Measurements from ENCODE around the gene GABPB1. TPM values are rescaled to one million over a fixed set of nuclear protein-coding genes. Genes with fewer than 3 reads are reported as not detected.

GABPB1 gene
- total RNA-seq, 1 donor from 2014 or later: 80.7 TPM

DNA sequence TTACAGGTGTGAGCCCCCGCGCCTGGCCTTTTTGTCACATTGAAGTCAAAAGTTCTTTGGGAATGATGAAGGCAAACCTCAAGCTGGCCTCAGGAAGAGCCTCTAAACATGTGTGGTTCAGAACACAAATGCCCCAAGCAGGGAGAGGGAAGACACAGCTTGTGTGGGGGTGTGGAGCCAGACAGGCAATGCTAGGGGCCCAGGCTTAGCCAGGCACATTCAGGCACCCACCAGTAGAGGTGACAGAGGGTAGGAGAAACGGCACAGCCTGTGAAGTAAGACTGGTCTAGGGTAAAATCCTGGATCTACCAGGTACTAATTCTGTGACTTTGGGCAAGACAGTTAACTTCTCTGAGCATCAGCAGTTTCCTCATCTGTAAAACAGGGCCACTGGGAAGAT, 93.0 kb downstream of the GABPB1 start:
- no peak for DNase-seq (ENCODE audit: low spot score)
- intact Hi-C loops (cut with micrococcal nuclease): loop anchor here (1.0 to 5.0 kb wide), 10 partner anchors 13 to 1333 kb away; partner anchors contain the start of genes DTWD1 and FAM227B

GRCh38 chr15:50260969-50261496, 94.0 kb downstream of the GABPB1 start:
- Mint-ChIP-seq H3K27me3 (ENCODE audit: insufficient read depth) (no peaks in the 10 kb centered on the region), H3K9me3 (no peaks in the 10 kb centered on the region), H3K4me1 (ENCODE audit: low read depth) (peaks cover 79% of the 10 kb centered on the region), H3K27ac (peak overlapping the region; percentile 98), H3K36me3 (ENCODE audit: low read depth) (no peaks in the 10 kb centered on the region), H3K4me3 (peak overlapping the region; percentile 66)
- no peak for DNase-seq (ENCODE audit: low spot score)
- intact Hi-C loops (cut with micrococcal nuclease): loop anchor here (1.0 to 5.0 kb wide), 9 partner anchors 12 to 1332 kb away; partner anchors contain the start of genes DTWD1 and FAM227B

More for the DNA sequence above, 93.0 kb downstream of the GABPB1 start:
- Mint-ChIP-seq H3K4me3 (peak overlapping the region; percentile 53), H3K4me1 (ENCODE audit: low read depth) (peaks cover 70% of the 10 kb centered on the region), H3K27me3 (ENCODE audit: insufficient read depth) (no peaks in the 10 kb centered on the region), H3K27ac (peak overlapping the region; percentile 98), H3K9me3 (peaks cover 2% of the 10 kb centered on the region), H3K36me3 (ENCODE audit: low read depth) (no peaks in the 10 kb centered on the region)

GRCh38 chr15:50259276-50259675, 95.7 kb downstream of the GABPB1 start:
- intact Hi-C loops (cut with micrococcal nuclease): no loop called here
- peak overlapping the region; percentile 40 for H3K4me3 Mint-ChIP-seq
- no peak for DNase-seq (ENCODE audit: low spot score)
- H3K27ac Mint-ChIP-seq: peak overlapping the region; percentile 86
- no peaks in the 10 kb centered on the region for H3K36me3 Mint-ChIP-seq (ENCODE audit: low read depth)
- H3K9me3 Mint-ChIP-seq: no peaks in the 10 kb centered on the region
- no peaks in the 10 kb centered on the region for H3K27me3 Mint-ChIP-seq (ENCODE audit: insufficient read depth)
- H3K4me1 Mint-ChIP-seq (ENCODE audit: low read depth): peaks cover 77% of the 10 kb centered on the region

GRCh38 chr15:50257924-50258323, 97.1 kb downstream of the GABPB1 start:
- Mint-ChIP-seq H3K4me1 (ENCODE audit: low read depth) (peaks cover 63% of the 10 kb centered on the region), H3K36me3 (ENCODE audit: low read depth) (no peaks in the 10 kb centered on the region), H3K27ac (peak overlapping the region; percentile 53), H3K9me3 (no peaks in the 10 kb centered on the region), H3K4me3 (no peak overlapping the region), H3K27me3 (ENCODE audit: insufficient read depth) (no peaks in the 10 kb centered on the region)
- intact Hi-C loops (cut with micrococcal nuclease): no loop called here
- DNase-seq (ENCODE audit: low spot score): no peak

- H3K27me3 Mint-ChIP-seq (ENCODE audit: insufficient read depth): no peaks in the 10 kb centered on the region
- H3K4me3 Mint-ChIP-seq: no peak overlapping the region
- H3K27ac Mint-ChIP-seq: peak overlapping the region; percentile 46
- no peaks in the 10 kb centered on the region for H3K9me3 Mint-ChIP-seq
- intact Hi-C loops (cut with micrococcal nuclease): no loop called here
- no peaks in the 10 kb centered on the region for H3K36me3 Mint-ChIP-seq (ENCODE audit: low read depth)
- peaks cover 57% of the 10 kb centered on the region for H3K4me1 Mint-ChIP-seq (ENCODE audit: low read depth)
- DNase-seq (ENCODE audit: low spot score): no peak
These were observed 97.7 kb downstream of the GABPB1 start for GRCh38 chr15:50257332-50257731.

DNA sequence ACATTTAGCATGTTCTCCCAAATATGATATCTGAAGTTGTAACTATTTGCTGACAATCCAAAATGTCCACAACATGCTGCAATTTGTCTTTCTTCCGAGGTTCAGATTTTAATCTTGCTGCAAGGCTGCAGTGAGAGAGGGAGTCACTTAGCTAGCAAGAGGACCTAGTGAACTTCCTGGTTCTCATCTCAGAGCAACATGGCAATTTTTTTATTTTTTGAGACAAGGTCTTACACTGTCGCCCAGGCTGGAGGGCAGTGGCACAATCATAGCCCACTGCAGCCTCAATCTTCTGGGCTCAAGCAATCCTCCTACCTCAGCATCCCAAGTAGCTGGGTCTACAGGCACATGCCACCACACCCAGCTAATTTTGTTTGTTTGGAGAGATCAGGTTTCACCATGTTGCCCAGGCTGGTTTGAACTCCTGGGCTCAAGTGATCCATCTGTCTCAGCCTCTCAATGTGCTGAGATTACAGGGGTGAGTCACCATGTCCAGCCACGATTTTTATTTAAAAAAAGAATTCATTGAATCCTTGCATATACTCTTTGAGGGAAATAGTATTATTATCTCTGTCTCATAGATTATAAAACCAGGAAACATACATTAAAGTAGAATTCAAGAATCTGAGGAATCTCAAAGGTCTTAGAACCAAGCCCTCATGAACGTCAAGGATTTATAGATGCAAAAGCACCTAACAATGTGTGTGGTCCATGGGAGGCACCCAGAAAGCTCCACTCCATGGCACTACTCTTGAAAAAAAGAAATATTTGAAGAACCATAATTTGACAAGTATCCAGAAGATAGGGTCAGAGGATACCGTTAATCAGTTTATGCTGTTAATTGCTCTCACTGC, 98.6 kb downstream of the GABPB1 start:
- peaks cover under 1% of the 10 kb centered on the region for H3K36me3 Mint-ChIP-seq (ENCODE audit: low read depth)
- H3K9me3 Mint-ChIP-seq: no peaks in the 10 kb centered on the region
- no peak overlapping the region for H3K4me3 Mint-ChIP-seq
- peak overlapping the region; percentile 15 for H3K27ac Mint-ChIP-seq
- H3K4me1 Mint-ChIP-seq (ENCODE audit: low read depth): peaks cover 56% of the 10 kb centered on the region
- intact Hi-C loops (cut with micrococcal nuclease): no loop called here
- DNase-seq (ENCODE audit: low spot score): no peak
- H3K27me3 Mint-ChIP-seq (ENCODE audit: insufficient read depth): no peaks in the 10 kb centered on the region

- no peak overlapping the region for H3K4me3 Mint-ChIP-seq
- peaks cover 10% of the 10 kb centered on the region for H3K36me3 Mint-ChIP-seq (ENCODE audit: low read depth)
- no peak overlapping the region for H3K27ac Mint-ChIP-seq
- no peaks in the 10 kb centered on the region for H3K27me3 Mint-ChIP-seq (ENCODE audit: insufficient read depth)
- H3K9me3 Mint-ChIP-seq: no peaks in the 10 kb centered on the region
- intact Hi-C loops (cut with micrococcal nuclease): no loop called here
- peaks cover 57% of the 10 kb centered on the region for H3K4me1 Mint-ChIP-seq (ENCODE audit: low read depth)
- DNase-seq (ENCODE audit: low spot score): no peak
These were observed 102.4 kb downstream of the GABPB1 start for GRCh38 chr15:50252556-50252955.

DNA sequence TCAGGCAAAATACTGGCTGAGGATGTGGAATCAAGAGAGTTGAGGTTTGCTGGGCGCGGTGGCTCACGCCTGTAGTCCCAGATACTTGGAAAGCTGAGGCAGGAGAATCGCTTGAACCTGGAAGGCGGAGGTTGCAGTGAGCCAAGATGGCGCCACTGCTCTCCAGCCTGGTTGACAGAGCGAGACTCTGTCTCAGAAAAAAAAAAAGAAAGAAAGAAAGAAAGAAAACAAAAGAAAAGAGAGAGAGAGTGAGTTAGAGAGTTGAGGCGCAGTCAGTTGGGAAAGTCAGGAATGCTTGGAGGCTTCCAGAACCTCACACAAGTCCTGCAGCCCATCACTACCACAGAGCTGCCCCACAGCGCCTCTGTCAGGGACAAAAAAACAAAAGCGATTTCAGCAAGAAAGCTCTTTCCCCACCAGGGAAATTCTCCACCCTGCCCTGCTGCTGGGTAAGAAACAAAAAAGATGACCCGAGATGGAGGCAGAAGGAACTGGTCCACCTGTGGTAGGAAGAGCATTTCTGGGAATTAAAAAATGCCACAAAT, 103.3 kb downstream of the GABPB1 start:
- Mint-ChIP-seq H3K9me3 (no peaks in the 10 kb centered on the region), H3K27me3 (ENCODE audit: insufficient read depth) (no peaks in the 10 kb centered on the region), H3K36me3 (ENCODE audit: low read depth) (peaks cover 10% of the 10 kb centered on the region), H3K27ac (no peak overlapping the region), H3K4me1 (ENCODE audit: low read depth) (peaks cover 58% of the 10 kb centered on the region), H3K4me3 (no peak overlapping the region)
- intact Hi-C loops (cut with micrococcal nuclease): no loop called here
- no peak for DNase-seq (ENCODE audit: low spot score)

GRCh38 chr15:50250760-50251394, 104.1 kb downstream of the GABPB1 start:
- Mint-ChIP-seq H3K9me3 (no peaks in the 10 kb centered on the region), H3K36me3 (ENCODE audit: low read depth) (peaks cover 10% of the 10 kb centered on the region), H3K4me1 (ENCODE audit: low read depth) (peaks cover 57% of the 10 kb centered on the region), H3K27me3 (ENCODE audit: insufficient read depth) (no peaks in the 10 kb centered on the region), H3K27ac (no peak overlapping the region), H3K4me3 (no peak overlapping the region)
- no peak for DNase-seq (ENCODE audit: low spot score)
- intact Hi-C loops (cut with micrococcal nuclease): no loop called here

- intact Hi-C loops (cut with micrococcal nuclease): loop anchor here (1.0 to 5.0 kb wide), 5 partner anchors 11 to 658 kb away; partner anchors contain the start of gene AP4E1
- no peaks in the 10 kb centered on the region for H3K27me3 Mint-ChIP-seq (ENCODE audit: insufficient read depth)
- peaks cover 62% of the 10 kb centered on the region for H3K4me1 Mint-ChIP-seq (ENCODE audit: low read depth)
- no peak for DNase-seq (ENCODE audit: low spot score)
- H3K4me3 Mint-ChIP-seq: no peak overlapping the region
- H3K27ac Mint-ChIP-seq: peak overlapping the region; percentile 97
- H3K36me3 Mint-ChIP-seq (ENCODE audit: low read depth): peaks cover 12% of the 10 kb centered on the region
- H3K9me3 Mint-ChIP-seq: no peaks in the 10 kb centered on the region
These were observed 105.3 kb downstream of the GABPB1 start for GRCh38 chr15:50249704-50250103.

DNA sequence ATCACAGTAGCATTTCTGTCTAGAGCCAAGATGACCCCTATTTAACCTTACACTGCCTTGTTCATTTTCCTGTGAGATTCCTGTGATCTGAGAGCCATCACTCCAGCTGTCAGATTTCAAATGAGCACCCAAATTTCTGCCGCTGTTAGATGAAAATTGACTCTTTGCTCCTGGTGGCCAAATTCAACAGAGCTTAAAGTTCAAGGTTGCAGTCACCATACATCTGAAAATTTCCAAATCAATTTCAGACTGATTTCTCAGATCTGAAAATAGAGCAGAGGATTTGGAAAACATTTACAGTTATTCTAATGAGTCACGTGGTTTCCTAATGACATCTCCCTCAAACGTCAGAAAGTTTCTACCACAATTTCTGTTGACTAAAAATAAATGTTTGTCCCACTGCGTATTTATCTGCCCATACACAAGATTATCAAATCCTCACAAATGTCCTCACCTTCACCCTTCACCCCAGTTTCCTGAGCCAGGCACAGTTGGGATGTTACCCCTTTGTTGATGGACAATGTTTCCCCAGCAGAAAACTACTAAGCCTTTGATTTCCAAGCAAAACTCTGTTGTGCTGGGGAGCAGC, 105.9 kb downstream of the GABPB1 start:
- peak overlapping the region; percentile 67 for H3K4me3 Mint-ChIP-seq
- peaks cover 14% of the 10 kb centered on the region for H3K36me3 Mint-ChIP-seq (ENCODE audit: low read depth)
- no peaks in the 10 kb centered on the region for H3K27me3 Mint-ChIP-seq (ENCODE audit: insufficient read depth)
- DNase-seq (ENCODE audit: low spot score): no peak
- peaks cover 65% of the 10 kb centered on the region for H3K4me1 Mint-ChIP-seq (ENCODE audit: low read depth)
- H3K27ac Mint-ChIP-seq: peak overlapping the region; percentile 97
- H3K9me3 Mint-ChIP-seq: no peaks in the 10 kb centered on the region
- intact Hi-C loops (cut with micrococcal nuclease): loop anchor here (1.0 to 5.0 kb wide), 6 partner anchors 11 to 658 kb away; partner anchors contain the start of gene AP4E1

DNA sequence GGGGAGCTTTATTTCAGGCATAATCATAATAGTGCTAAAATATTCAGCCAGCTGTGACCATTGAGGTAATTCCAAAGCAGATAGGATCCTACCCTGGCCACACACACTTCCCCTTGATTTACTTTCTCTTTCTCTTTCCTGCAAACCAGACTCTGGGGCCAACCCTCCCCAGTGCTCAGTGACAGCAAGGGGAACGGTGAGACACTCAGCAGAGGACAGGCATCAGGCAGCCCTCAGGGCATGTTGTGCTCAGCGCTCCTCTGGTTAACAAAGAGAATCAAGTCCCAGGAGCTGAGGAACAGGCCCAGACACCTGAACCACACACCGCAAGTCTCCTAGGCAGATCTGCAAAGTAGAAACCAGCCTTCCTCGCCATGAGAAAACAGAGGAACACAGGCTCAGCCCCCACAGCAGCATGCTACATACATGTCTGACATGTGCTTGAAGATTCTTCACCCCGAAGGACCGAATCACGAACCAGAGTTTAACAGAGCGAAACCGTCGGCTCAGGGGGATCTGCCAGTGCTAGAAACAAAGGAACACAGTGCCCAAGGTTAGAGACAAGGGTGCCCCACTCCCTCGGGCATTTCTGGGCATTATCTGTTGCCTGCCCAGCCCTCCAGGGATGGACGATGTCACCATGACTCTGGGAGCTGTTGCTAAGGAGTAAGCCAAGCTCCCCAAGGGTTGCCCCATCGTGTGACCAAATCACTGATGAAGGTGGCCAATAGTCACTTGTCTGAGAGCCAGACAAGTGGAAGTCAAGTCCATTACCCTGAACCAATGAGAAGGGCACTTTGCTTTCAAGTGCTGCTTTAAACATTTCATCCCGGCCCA, 107.0 kb downstream of the GABPB1 start:
- H3K4me1 Mint-ChIP-seq (ENCODE audit: low read depth): peaks cover 65% of the 10 kb centered on the region
- intact Hi-C loops (cut with micrococcal nuclease): loop anchor here (1.0 to 5.0 kb wide), 6 partner anchors 64 to 659 kb away; partner anchors contain the start of genes AP4E1 and SLC27A2

More for the DNA sequence above, 107.0 kb downstream of the GABPB1 start:
- H3K27me3 Mint-ChIP-seq (ENCODE audit: insufficient read depth): no peaks in the 10 kb centered on the region
- H3K36me3 Mint-ChIP-seq (ENCODE audit: low read depth): peaks cover 14% of the 10 kb centered on the region
- peak overlapping the region; percentile 97 for H3K27ac Mint-ChIP-seq
- H3K4me3 Mint-ChIP-seq: peak overlapping the region; percentile 67
- no peaks in the 10 kb centered on the region for H3K9me3 Mint-ChIP-seq
- peak; percentile 59 for DNase-seq (ENCODE audit: low spot score)

Data from activated T-helper 1 cell treated with anti-CD3 and anti-CD28 coated beads, Interleukin-12 subunit alpha, Interleukin-12 subunit beta, Interleukin-2, Interleukin-4 antibody, amounts not matched to agents 30 ng/mL and 10 ng/mL and 1 ng/mL, durations not matched to agents 14 hours and 24 hours and 36 hours (primary cell).